WI38 (cell line): ENCODE measurements around the gene CYP27A1.

Source experiments
- H3K4me3 ChIP-seq: 2 replicates; pipeline ENCODE4 v1.5.1; 2011; ENCODE audit warnings: low read depth, mild to moderate bottlenecking, control low read depth, low read length
- CTCF ChIP-seq: IDR thresholded peaks from 2 replicates; pipeline ENCODE4 v1.5.1; 2012; ENCODE audit warnings: low read depth, mild to moderate bottlenecking, control low read depth, low read length

Gene CYP27A1

GRCh38 chr2:218827701-218828476, 45.9 kb downstream of the CYP27A1 start:
- TF ChIP-seq CTCF: no peak
- no peak overlapping the region for H3K4me3 ChIP-seq

GRCh38 chr2:218828477-218828778, 46.5 kb downstream of the CYP27A1 start:
- H3K4me3 ChIP-seq: no peak overlapping the region
- no peak for TF ChIP-seq CTCF

- TF ChIP-seq CTCF: no peak
- H3K4me3 ChIP-seq: no peak overlapping the region
These were observed 48.0 kb downstream of the CYP27A1 start for GRCh38 chr2:218829868-218830451.

- H3K4me3 ChIP-seq: no peak overlapping the region
- no peak for TF ChIP-seq CTCF
These were observed 48.8 kb downstream of the CYP27A1 start for GRCh38 chr2:218830526-218831306.

DNA sequence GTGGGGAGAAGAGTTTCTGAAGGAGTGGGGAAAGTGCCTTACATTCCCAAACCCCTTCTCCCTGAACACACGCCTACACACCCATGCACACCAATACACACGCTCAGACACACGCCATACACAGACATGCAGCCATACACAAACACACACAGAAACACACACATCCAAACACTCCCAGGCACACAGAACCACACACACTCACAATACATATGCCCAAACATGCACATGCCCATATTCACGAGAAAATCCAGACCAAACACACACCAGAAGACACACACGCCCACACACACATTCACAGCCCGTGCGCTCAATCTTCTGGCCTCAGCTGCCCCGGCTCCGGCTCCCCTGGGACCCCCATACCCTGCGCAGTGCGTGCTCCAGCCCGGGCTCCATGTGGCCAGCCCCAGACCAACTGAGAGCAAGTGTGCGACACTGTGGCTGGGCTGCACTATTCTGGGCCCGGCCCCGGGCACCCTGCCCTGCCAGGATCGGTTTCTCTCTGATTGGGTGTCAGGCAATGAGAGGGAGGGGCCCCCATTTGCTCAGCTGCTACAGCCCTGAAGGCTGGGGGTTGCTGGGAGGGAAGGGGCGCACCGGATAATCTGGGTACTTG, 49.5 kb downstream of the CYP27A1 start, which contains the start of gene PRKAG3:
TSS of gene PRKAG3 (minus strand) at position 426 of the 613 bp plus-strand sequence.
- no peak within 1 kb of the TSS for H3K4me3 ChIP-seq

DNA sequence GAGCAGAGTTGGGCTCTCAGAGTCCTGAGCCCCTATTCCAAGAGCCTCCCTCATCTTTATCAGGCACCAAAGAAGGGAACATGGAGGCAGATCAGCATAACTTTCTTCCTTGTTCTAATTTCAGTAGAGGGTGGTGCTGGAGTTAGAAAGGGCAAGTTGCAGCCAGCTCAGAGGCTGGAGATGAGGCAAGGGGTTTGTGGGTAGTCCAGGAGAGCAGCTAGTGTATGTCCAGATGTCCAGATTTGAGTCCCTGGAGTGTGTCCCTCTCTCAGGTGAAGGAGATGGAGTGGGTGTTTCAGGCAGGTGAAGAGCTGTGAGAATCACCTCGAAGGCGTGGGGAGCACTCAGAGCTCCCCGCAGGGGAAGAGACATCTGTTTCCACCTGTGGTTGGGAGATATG, 50.1 kb downstream of the CYP27A1 start:
- no peak for TF ChIP-seq CTCF
- no peak overlapping the region for H3K4me3 ChIP-seq

More for the DNA sequence above, 49.5 kb downstream of the CYP27A1 start, which contains the start of gene PRKAG3:
- no peak for TF ChIP-seq CTCF

- no peak overlapping the region for H3K4me3 ChIP-seq
- TF ChIP-seq CTCF: no peak
These were observed 50.6 kb downstream of the CYP27A1 start for GRCh38 chr2:218832520-218832919.
